ENCODE measurements around the gene ZP1.
A peak's percentile ranks its signal among the peaks of the same experiment; 100 is the strongest.

The ZP1 gene

DNA sequence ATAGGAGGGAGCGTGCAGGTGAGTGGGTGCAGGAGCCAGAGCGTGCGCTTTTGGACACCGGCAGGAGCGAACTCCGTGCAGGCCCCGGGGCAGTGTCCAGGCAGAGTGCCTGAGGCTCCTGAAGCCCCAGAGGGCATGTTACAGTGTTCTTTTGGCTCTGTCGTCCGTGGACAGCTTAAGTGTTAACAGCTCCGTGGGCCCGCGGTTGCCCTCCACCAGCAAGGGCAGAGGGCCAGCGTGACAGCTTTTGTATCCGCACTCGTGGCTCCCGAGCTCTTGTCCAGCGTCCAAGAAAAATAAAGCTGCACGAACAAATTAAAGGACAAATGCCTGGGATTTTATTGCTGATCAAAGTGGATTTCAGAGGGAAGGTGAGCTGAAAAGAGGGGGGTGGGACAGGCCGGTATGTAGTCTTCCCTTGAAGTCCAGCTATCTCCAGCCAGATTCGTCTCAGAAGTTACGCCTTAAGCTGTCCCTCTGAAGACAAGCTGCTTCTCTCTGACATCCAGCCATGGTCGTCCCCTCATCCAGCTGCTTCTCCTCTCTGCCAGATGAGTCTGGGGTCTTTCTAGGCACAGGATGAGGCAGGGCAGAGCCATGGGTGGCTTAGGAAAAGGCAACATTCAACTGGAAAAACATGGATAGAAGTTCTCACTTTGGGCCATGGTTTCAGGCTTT, 45.6 kb downstream of the ZP1 start:
- no peak for DNase-seq

GRCh38 chr11:60913793-60914632, 46.7 kb downstream of the ZP1 start, which contains the start of gene TMEM109:
Gene TMEM109 (plus strand): TSS chr11:60914158. CDS start chr11:60919694, 5,536 bp downstream.
- DNase-seq: peak; percentile 80

- DNase-seq: peak; percentile 46
These were observed 47.4 kb downstream of the ZP1 start for GRCh38 chr11:60914633-60915247.

DNA sequence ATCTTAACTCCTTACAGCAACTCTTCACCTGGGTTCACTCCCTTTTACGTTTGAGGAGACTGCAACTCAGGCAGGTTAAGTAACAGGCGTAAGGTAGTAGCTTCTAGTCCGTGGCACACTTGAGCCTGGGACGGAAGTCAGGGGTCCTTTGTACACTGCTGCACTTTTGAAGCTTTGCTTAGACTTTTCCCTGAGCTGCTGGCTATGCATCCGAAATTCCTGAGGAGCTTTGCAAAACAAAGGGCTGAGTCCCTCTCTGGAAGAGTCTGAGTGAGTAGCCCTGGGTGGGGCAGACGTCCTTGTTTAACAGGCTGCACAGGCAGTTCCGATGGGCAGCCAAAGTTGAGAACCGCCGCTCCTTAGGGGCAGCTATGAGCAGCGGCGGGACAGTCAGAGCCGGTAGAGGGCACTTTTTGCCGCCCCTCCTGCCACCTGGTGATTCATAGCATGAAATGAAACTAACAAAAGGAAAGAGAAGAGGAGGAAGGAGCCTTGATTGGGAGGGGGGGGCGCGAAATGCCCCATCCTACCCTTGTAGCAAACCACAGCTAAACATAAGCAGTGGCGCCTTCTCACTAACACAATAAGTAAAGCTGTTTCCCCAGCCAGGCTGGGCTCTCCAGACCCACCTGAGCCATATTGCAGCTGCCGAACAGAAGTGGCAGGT, 48.0 kb downstream of the ZP1 start:
- peak; percentile 60 for DNase-seq

GRCh38 chr11:60916669-60917206, 49.4 kb downstream of the ZP1 start:
- no peak for DNase-seq

- no peak for DNase-seq
These were observed 49.9 kb downstream of the ZP1 start for GRCh38 chr11:60917267-60917666.

DNA sequence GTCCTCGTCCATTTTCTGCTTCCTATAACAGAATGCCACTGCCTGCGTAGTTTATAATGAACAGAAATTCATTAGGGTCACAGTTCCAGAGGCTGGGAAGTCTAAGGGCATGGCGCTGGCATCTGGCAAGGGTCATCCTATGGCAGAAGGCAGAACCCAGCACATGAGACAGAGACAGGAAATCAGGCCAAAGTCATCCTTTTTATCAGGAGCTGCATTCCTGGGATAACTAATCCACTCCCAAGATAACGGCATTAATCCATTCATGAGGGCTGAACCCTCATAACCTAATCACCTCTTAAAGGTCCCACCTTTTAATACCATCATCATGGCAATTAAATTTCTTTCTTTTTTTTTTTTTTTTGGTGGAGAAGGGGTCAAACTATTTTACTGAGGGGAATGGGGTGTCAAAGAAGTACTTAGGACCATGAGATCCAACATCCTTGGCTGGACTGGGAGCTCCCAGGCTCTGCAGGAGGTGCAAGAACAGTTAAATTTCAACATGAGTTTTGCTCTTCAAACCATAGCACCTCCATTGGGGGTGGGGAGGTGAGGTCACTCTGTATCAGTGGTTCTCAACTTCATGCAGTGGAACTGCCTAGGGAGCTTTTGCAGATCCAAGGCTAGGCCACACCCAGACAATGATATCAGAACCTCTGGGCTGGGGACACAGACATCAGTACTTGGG, 51.1 kb downstream of the ZP1 start:
- DNase-seq: no peak

DNA sequence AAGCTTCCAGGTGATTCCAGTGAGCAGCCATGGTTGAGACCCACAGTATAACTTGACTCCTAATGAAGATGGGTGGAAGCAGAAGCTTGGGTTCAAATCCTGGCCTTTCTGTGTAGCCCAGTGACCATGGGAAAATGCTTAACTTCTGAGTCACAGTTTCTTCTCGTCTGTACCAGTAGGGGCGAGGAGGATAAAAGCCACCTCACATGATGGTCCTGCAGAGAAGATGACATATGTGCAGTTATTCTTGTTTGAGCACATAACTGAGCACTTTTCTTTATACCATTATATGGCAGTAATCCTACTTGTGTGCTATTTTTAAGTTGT, 51.6 kb downstream of the ZP1 start:
- DNase-seq: no peak

DNA sequence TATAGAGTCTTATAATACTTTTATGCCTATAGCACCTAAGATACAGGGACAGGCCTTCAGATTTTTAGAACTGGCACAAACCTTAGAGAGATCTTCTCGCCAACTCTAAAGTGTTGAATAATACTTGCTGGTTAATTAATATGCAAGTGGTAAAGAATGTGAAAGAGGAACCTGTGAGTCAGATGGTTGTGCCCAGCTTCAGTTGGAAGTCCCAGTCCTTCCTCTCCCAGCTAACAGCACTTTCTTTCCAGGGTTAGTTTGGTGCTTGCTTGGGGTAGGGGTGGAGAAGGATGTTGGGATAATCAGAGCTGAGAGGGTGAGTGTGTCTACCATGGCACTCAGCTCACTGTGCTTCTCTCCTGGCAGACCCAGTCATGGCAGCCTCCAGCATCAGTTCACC, 52.0 kb downstream of the ZP1 start:
- DNase-seq: no peak

DNA sequence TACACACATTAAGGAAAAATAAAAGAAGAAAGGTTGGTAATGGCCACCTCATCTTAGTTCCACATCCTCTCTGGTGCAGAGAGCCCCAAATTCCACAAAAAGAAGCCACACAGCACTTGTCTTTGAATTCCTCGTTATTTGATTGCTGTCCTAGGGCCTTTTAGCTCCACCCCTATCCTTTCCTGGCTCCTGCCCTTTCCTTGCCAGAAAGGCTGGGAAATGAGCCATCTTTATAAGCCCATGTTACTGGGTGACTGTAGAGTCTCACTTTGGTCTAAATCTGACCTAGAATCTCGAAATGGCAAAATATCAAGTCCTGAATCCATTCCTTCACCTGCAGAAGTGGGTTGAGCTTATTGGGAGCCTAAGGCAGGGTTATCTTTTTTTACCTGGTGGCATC, 52.6 kb downstream of the ZP1 start:
- DNase-seq: no peak

DNA sequence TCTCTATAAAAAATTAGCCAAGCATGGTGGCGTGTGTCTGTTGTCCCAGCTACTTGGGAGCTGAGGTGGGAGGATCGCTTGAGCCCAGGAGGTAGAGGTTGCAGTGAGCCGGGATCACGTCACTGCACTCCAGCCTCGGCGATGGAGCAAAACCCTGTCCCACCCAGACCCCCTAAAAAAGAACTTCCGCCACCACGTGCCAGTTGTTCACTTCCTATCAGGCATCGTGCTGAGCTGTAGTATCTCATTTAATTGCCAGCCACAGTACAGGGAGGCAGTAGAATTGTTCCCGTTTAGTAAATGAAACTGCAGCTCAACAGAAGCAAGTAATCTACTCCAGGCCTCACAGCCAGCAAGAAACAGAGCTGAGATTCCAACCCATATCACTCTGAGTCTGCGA, 53.9 kb downstream of the ZP1 start:
- DNase-seq: no peak

- no peak for DNase-seq
These were observed 54.5 kb downstream of the ZP1 start for GRCh38 chr11:60921777-60922335.

- DNase-seq: no peak
These were observed 55.6 kb downstream of the ZP1 start for GRCh38 chr11:60922906-60923305.

DNA sequence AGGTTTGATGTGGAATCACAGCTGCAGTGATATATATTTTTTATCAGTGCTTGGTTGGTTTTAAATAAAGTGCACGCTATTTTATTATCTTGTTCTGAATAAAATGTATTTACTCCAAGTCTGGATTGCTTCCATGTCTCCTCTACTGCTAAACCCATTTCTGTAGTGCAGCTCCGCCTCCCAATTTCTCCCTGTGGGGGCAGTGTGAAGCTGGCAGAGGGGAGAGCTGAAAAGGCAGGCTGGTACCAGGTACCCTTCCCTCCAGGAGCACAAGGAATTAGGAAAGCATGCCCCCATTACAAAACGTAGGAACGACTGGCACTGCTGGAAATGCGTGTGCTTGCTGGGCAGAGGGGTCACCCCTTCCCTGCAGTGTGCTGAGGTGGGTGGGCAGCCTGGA, 56.0 kb downstream of the ZP1 start:
- no peak for DNase-seq

DNA sequence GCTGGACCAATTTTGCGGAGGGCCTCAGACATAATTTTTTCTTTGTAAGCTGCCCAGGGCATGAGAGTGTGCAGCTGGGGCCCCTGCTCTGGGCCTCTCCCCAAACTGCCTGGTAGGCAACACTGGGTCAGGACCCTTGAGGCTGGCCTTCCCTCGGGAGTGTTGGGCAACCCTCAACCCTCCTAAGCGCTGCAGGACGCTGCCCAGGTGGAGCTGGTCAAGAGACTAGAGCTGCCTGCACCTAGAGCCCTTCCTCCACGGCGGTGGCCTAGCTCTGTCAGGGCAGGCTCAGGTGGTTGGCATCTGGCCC, 56.4 kb downstream of the ZP1 start:
- no peak for DNase-seq

DNA sequence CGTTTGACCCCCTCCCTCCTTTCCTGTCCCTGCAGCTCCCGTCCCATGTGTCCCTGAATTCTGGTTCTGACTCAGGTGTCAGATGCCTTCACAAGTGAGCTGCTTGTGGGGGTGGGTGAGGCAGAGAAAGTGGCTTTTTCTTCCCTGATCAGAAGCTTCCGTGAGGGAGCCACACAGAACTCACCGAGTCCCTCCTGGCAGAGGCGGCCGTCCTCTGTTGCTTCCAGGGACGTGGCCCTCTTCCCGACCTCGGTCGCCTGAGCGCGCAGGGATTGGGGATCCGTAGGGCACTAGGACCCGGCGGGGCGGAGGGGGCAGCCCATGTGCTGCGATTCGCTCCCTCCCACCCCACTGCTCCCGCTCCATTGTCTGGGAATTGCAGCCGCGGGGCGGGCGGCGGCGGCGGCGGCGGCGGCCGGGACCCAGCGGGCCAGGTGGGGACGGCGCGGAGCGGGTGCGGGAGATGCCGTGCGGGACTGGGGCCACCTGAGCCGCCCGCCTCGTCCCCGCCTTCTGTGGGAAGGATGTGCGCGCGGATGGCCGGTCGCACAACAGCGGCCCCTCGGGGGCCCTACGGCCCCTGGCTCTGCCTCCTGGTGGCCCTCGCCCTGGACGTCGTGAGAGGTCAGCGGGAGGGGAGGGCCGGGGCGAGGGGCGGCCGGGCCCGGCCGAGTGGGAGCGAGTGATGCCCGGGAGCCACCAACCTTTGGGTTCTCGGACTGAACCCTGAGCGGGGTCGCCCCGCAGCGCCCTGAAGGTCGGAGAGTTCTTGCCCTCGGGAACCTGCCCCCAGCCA, 57.0 kb downstream of the ZP1 start, which contains the start of gene TMEM132A:
TSS of gene TMEM132A (plus strand) at position 351 of the 796 bp plus-strand sequence. CDS start at position 525, 174 bp downstream.
- DNase-seq: no peak
